Fibroblast of villous mesenchyme (primary cell): Measurements from ENCODE around the gene CCL8. TPM values are rescaled to one million over a fixed set of nuclear protein-coding genes. Genes with fewer than 3 reads are reported as not detected.

Experiments
- DNase-seq: peaks from one replicate; pipeline ENCODE4 v3.0.0-alpha.2; 2010; ENCODE audit warnings: low read depth
- H3K4me3 ChIP-seq: 2 replicates; pipeline ENCODE4 v1.5.1; 2011; ENCODE audit warnings: low read depth, mild to moderate bottlenecking, low read length
- total RNA-seq: library from RNA; depleted of rRNA; stranded (reverse); fragments of >200 nt; gene quantifications from 2 replicates; pipeline ENCODE4 v1.2.3, GENCODE V29; 2012
- TF ChIP-seq, protein P1 (sequence below): IDR thresholded peaks from 2 replicates; pipeline ENCODE4 v1.5.1; 2012; ENCODE audit warnings: low read depth, mild to moderate bottlenecking, low read length; ENCODE audit not compliant: insufficient read depth

CCL8 gene
- total RNA-seq, 1 donor: not detected

GRCh38 chr17:34365340-34365739 is 46.1 kb downstream of the CCL8 start:
- TF ChIP-seq, protein P1, sequence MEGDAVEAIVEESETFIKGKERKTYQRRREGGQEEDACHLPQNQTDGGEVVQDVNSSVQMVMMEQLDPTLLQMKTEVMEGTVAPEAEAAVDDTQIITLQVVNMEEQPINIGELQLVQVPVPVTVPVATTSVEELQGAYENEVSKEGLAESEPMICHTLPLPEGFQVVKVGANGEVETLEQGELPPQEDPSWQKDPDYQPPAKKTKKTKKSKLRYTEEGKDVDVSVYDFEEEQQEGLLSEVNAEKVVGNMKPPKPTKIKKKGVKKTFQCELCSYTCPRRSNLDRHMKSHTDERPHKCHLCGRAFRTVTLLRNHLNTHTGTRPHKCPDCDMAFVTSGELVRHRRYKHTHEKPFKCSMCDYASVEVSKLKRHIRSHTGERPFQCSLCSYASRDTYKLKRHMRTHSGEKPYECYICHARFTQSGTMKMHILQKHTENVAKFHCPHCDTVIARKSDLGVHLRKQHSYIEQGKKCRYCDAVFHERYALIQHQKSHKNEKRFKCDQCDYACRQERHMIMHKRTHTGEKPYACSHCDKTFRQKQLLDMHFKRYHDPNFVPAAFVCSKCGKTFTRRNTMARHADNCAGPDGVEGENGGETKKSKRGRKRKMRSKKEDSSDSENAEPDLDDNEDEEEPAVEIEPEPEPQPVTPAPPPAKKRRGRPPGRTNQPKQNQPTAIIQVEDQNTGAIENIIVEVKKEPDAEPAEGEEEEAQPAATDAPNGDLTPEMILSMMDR: no peak
- DNase-seq: no peak
- H3K4me3 ChIP-seq: no peak overlapping the region

DNA sequence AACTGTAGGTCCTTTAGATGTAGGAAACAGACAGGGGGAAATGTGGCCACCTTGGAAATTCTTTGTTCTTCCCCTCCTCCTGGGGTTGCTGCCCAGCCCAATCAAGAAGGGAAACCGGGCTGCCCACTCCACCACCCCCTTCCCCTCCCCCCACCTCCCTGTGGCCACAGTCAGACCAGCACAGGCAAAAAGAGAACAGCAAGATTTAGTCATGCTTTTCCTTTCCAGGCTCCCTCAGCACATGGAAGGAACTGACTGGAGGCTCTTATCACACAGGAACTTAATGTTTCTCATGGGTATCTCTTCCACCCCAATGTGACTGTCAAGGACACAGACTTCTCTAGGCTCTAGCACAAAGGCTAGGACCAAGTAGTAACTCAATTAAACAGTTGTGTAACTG is 46.8 kb downstream of the CCL8 start:
- no peak overlapping the region for H3K4me3 ChIP-seq
- no peak for DNase-seq
- TF ChIP-seq, protein P1: no peak

GRCh38 chr17:34366529-34367107 is 47.4 kb downstream of the CCL8 start:
- no peak for DNase-seq
- TF ChIP-seq, protein P1: no peak
- H3K4me3 ChIP-seq: no peak overlapping the region

- DNase-seq: no peak
- TF ChIP-seq, protein P1: no peak
- no peak overlapping the region for H3K4me3 ChIP-seq
Measured at GRCh38 chr17:34367486-34368195, 48.4 kb downstream of the CCL8 start.

DNA sequence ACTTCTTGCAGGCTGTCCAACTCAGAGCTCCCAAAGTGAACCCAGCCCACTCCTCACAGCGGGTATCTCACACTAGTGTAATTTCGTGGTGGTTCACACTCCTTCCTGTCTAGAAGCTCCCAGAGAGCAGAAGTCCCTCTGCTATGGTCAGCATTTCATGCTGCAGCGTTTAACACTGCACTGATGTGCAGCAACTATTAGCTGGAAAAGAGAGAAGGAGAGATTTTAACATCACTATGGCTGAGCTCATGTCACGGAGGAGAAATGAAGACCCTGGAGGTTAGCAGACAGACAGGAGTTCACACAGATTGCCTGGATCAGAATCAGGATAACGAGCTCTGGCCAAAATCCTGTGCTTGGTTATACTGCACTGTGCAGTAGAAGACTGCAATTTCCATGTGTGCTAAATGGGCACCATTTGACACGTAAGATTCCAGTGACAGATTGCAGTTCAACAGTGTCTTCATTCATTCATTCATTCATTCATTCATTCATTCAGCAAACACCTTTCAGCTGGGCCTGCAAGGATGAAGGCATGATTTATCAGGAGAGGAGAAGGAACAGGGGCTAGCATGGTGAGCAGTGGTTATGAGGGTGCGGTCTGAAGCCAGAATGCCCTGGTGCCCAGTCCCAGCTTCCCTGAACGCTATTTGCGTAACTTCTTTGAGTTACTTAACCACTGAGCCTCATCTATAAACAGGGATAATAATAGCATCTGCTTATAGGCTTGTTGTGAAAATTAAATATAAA is 49.1 kb downstream of the CCL8 start:
- TF ChIP-seq, protein P1: no peak
- H3K4me3 ChIP-seq: no peak overlapping the region
- DNase-seq: no peak

DNA sequence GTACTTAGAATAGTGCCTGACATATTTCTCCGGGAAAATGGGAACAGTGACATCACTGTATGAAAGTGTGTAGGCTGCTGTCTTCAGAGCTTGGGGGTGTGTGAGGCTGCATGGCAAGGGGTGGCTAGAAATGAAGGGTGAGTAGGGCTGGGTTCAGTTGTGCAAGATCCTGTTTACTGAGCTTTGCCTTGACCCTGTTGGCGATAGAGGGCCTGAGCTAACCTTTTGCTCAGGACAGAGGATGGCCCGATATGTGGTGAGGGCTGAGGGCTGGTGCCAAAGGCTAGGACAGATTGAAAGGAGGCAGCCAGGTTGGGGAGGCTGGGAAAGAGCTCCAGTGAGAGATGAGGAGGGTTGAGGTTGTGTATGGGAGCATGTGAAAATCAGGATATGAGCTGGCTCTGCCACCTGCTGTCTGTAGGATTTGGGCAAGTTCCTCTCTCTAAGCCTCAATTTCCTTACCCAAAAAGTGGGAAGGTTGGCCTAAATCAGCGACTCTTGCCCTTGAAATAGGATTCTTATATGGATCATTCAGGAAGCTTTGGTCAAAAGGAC is 49.8 kb downstream of the CCL8 start:
- H3K4me3 ChIP-seq: no peak overlapping the region
- no peak for DNase-seq
- TF ChIP-seq, protein P1: no peak
